Mesenteric fat pad (tissue), 1 donor: Measurements from ENCODE around the gene MTOR. TPM values are rescaled to one million over a fixed set of nuclear protein-coding genes. Genes with fewer than 3 reads are reported as not detected.
"Not testable (repeated sequence)": the region's sequence is repeated elsewhere in the genome, so short reads cannot be mapped to it uniquely, and the experiment has no call there.

Experiments used
- DNase-seq: peaks from one replicate; pipeline ENCODE4 v3.0.0-alpha.2; 2020; ENCODE audit warnings: low spot score
- total RNA-seq: library from RNA; stranded (reverse); fragmentation: NEBNext Ultra II Directional; extraction: Animal tissue kit (Norgen Biotek cat#: 25700); gene quantifications from one replicate; pipeline ENCODE4 v1.2.1, GENCODE V29; 2021
- donor health status: DM: yes; HTN: yes; CAD: no.

The MTOR gene
- total RNA-seq, 1 donor from 2014 or later, result 35.1 TPM

- DNase-seq, result no peak
Observed at GRCh38 chr1:11281518-11282331, 19.4 kb upstream of the MTOR start.

GRCh38 chr1:11280719-11281376 lies 18.5 kb upstream of the MTOR start:
- no peak for DNase-seq

- DNase-seq, result no peak
Observed at GRCh38 chr1:11279630-11280029, 17.3 kb upstream of the MTOR start.

DNA sequence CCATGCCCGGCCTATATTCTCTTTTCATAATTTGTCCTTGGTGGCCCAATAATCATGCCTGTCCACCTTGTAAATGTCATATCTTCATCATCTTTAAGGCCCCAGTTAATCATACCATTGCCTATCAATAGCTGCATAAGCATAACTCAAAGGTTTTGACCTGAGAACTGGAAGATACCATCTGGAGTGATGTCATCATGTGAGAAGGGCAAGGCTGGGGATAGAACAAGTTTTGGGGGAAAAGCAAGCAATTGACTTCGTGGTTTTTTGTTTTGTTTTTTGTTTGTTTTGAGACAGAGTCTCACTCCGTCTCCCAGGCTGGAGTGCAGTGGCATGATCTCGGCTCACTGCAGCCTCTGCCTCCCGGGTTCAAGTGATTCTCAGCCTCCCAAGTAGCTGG lies 16.8 kb upstream of the MTOR start:
- DNase-seq, result no peak

- DNase-seq, result no peak
Observed at GRCh38 chr1:11273595-11274234, 11.4 kb upstream of the MTOR start.

GRCh38 chr1:11272832-11273594 lies 10.7 kb upstream of the MTOR start, which contains the start of gene UBIAD1:
Gene UBIAD1, plus strand, starts transcription at chr1:11273198. Its CDS starts 334 bp downstream, at chr1:11273532.
- DNase-seq, result peak; percentile 93

DNA sequence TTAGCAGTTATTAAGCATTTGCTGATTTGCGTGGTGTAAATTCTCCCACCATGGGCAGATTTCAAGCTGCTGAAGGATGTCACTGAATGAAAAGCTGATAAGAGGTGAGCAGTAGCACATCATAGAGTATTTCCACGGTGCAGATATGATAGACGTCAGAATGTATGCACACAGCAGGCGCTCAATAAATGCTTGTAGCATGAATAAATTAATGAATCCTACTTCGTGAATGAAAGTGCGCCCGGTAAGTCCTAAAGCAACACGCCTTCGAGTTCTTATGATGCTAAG lies 10.1 kb upstream of the MTOR start:
- DNase-seq, result no peak

DNA sequence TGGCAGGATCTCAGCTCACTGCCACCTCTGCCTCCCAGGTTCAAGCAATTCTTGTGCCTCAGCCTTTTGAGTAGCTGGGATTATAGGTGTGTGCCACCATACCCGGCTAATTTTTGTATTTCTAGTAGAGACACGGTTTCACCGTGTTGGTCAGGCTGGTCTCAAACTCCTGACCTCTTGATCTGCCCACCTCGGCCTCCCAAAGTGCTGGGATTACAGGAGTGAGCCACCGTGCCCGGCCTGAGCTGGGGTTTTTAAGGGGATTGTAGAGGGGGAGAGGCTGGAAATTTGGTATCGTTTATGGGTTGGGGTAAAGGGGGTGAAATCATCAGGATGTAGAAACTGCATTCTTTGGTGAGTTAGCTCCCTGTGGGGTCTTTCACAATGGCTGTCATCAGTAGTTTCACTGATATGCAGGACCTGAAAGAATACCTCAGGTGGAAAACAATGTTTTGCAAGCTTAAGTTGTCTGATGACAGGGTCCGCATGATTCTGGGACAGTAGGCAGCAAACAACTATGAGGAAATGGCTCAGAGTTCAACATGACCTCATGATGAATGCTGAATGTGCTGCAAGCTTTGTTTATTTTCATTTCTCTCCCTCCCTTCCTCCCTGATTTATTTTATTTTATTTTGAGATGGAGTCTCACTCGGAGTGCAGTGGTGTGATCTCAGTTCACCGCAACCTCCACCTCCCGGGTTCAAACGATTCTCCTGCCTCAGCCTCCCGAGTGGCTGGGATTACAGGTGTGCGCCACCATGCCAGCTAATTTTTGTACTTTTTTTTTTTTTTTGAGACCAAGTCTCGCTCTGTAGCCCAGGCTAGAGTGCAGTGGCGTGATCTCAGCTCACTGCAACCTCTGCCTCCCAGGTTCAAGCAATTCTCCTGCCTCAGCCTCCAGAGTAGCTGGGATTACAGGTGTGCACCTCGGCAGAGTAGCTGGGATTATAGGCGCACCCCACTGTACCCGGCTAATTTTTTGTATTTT lies 5.3 kb upstream of the MTOR start:
- DNase-seq, result not testable (repeated sequence)

- DNase-seq, result no peak
Observed at GRCh38 chr1:11266268-11267074, 4.1 kb upstream of the MTOR start.

DNA sequence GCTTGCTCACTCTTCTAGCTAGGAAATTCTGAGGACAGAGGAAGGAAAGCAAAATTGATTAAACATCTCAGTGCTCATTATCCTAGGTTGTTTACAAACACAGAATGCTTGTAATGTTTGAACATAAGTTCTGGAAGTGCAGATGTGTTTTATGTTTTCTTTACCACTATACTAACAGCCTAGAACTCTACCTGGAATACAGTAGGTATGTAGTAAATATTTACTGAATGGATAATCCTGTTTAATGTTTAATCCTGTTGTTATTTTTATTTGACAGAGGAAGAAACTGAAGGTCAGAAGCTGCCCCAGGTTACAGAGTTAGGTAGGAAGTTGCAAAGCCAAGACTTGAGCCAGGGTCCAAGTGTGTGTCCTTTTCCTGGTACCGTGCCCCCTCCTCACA lies 6.1 kb downstream of the MTOR start:
- DNase-seq, result no peak

GRCh38 chr1:11253226-11253625 lies 9.1 kb downstream of the MTOR start:
- DNase-seq, result no peak

- no peak for DNase-seq
Observed at GRCh38 chr1:11252538-11252937, 9.8 kb downstream of the MTOR start.

DNA sequence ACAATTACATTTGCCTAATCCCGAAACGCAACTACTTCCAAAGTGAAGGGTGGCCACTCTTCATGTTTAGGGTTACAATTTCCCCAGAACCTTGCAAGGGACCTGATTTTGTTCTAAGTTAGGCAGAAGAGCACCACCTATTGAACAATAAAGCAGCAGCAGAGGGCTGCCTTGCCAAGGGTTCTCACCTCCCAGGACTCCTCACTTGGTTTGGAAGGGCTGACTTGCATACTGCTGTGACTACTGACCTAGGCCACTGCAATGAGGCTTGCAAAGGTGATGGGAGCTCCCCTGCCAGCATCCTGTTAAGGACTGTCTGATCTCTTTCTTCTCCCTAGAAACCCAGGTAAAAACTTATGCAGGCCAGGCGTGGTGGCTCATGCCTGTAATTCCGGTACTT lies 14.2 kb downstream of the MTOR start:
- no peak for DNase-seq

GRCh38 chr1:11245904-11246719 lies 16.2 kb downstream of the MTOR start:
- DNase-seq, result no peak

- no peak for DNase-seq
Observed at GRCh38 chr1:11245248-11245647, 17.1 kb downstream of the MTOR start.

DNA sequence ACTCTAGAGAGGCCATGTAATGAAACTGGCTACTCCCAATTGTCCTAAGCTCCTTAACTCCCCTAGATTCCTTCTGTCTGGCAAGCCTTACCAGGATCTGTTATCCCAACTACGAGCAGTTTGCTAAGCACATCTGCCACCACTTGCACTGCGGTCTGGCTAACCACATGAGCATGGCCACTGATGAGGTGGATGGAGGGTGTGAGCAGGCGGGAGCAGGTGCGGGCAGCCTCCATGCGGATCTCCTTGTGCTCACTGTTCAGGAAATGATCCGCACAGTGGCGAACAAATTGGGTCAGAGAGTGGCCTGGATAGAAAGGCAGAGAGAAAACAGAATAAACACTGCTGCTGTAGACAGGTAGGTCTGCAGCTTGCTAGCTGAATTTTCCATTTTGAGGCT lies 24.0 kb downstream of the MTOR start:
- no peak for DNase-seq

DNA sequence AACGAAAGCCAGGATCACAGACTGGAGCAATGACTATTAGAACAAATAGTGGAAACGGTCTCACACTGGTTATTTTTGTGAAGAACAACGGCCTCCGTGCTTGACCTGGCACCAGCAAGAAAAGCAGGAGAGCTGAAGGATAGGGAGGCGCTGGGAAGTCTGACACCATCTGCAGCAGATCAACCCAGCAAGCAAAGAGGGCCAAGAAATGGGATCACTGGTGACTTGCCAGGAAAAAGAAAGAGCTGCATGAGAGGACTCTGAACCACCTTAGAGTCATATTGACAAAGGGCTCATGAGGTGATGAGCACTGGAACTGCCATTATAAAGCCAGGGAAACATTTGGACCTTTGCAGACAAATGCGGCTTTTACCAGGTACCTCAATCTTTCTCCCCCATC lies 25.0 kb downstream of the MTOR start:
- DNase-seq, result no peak

GRCh38 chr1:11233208-11233607 lies 29.1 kb downstream of the MTOR start:
- DNase-seq, result no peak

DNA sequence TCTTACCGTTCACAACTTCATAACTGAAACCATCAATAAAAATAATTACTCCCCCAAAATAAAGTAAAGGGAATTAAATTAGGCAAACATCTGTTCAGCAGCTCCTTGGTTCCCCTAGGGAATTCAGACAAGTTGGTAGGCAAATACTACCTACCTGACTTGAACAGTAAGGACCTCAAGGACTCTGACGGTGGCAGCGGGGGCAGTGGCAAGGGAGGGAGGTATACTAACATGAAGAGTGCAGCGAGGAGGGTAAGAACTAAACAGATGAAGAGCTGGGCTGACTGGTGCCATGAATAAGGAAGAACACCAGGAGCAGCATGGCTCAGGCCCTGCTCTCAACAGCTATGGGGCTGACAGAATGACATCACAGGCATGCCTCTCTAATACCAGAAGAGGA lies 33.1 kb downstream of the MTOR start:
- DNase-seq, result no peak
